Stimulated activated effector memory CD8-positive, alpha-beta T cell treated with anti-CD3 and anti-CD28 coated beads, Interleukin-12 subunit alpha, Interleukin-12 subunit beta, amount 100 ng/mL, for 72 hours (primary cell): ENCODE data around the gene ANKRD2.
"Not testable (repeated sequence)": the region's sequence is repeated elsewhere in the genome, so short reads cannot be mapped to it uniquely, and the experiment has no call there.

Source experiments
- ATAC-seq: fragments of 150-1000 bp; cut with Tn5 transposase; 2 replicates; pipeline ENCODE4 v1.10.0; 2021
- DNase-seq, 2 donors: peaks; one replicate each; pipeline ENCODE4 v3.0.0; 2021 to 2022; ENCODE audit warnings: low spot score in 2 of 2
- H3K27ac Mint-ChIP-seq: one replicate; pipeline ENCODE4 v1.8.0; 2022; ENCODE audit warnings: mild to moderate bottlenecking, mixed read lengths
- H3K36me3 Mint-ChIP-seq: one replicate; pipeline ENCODE4 v1.8.0; 2022; ENCODE audit warnings: mild to moderate bottlenecking, mixed read lengths
- H3K4me1 Mint-ChIP-seq: one replicate; pipeline ENCODE4 v1.8.0; 2022; ENCODE audit warnings: mixed read lengths
- H3K4me3 Mint-ChIP-seq: one replicate; pipeline ENCODE4 v1.8.0; 2022; ENCODE audit warnings: mild to moderate bottlenecking, mixed read lengths
- H3K9me3 Mint-ChIP-seq: one replicate; pipeline ENCODE4 v1.8.0; 2022; ENCODE audit warnings: mixed read lengths

Gene ANKRD2

GRCh38 chr10:97572214-97572989, at the start of gene ANKRD2:
TSS of gene ANKRD2 (plus strand) at chr10:97572779. CDS start at chr10:97572789, 10 bp downstream.
- H3K4me3 Mint-ChIP-seq: no peak within 1 kb of the TSS
- ATAC-seq: peak; percentile 69
- peak within 1 kb of the TSS; percentile 69 for H3K27ac Mint-ChIP-seq
- peaks cover 7% of the 10 kb centered on the region for H3K36me3 Mint-ChIP-seq
- peaks cover 18% of the 10 kb centered on the region for H3K4me1 Mint-ChIP-seq
- H3K9me3 Mint-ChIP-seq: no peaks in the 10 kb centered on the region
- DNase-seq: peak; percentile 43 to 76

- H3K36me3 Mint-ChIP-seq: no peaks in the 10 kb centered on the region
- H3K27ac Mint-ChIP-seq: no peak overlapping the region
- no peaks in the 10 kb centered on the region for H3K4me1 Mint-ChIP-seq
- ATAC-seq: no peak
- no peaks in the 10 kb centered on the region for H3K9me3 Mint-ChIP-seq
- no peak for DNase-seq
- no peak overlapping the region for H3K4me3 Mint-ChIP-seq
These were observed 49.6 kb upstream of the ANKRD2 start for GRCh38 chr10:97522937-97523336.

- ATAC-seq (no peak), DNase-seq (no peak)
- Mint-ChIP-seq H3K36me3 (no peaks in the 10 kb centered on the region), H3K4me1 (no peaks in the 10 kb centered on the region), H3K27ac (peak overlapping the region; percentile 32), H3K4me3 (no peak overlapping the region), H3K9me3 (no peaks in the 10 kb centered on the region)
These were observed 47.5 kb upstream of the ANKRD2 start for GRCh38 chr10:97525086-97525485.

- ATAC-seq (no peak), DNase-seq (no peak)
- peak overlapping the region; percentile 32 for H3K27ac Mint-ChIP-seq
- H3K9me3 Mint-ChIP-seq: no peaks in the 10 kb centered on the region
- no peaks in the 10 kb centered on the region for H3K4me1 Mint-ChIP-seq
- no peaks in the 10 kb centered on the region for H3K36me3 Mint-ChIP-seq
- H3K4me3 Mint-ChIP-seq: no peak overlapping the region
These were observed 46.9 kb upstream of the ANKRD2 start for GRCh38 chr10:97525683-97526110.

GRCh38 chr10:97528876-97529275, 43.7 kb upstream of the ANKRD2 start:
- not testable (repeated sequence) for H3K9me3 Mint-ChIP-seq, DNase-seq, H3K27ac Mint-ChIP-seq, ATAC-seq, H3K36me3 Mint-ChIP-seq, H3K4me3 Mint-ChIP-seq, H3K4me1 Mint-ChIP-seq

- Mint-ChIP-seq H3K9me3 (no peaks in the 10 kb centered on the region), H3K4me3 (no peak overlapping the region), H3K27ac (no peak overlapping the region), H3K4me1 (peaks cover 5% of the 10 kb centered on the region), H3K36me3 (no peaks in the 10 kb centered on the region)
- no peak for DNase-seq
- no peak for ATAC-seq
These were observed 42.7 kb upstream of the ANKRD2 start for GRCh38 chr10:97529685-97530465.

- DNase-seq (no peak), ATAC-seq (no peak)
- Mint-ChIP-seq H3K4me1 (peaks cover 5% of the 10 kb centered on the region), H3K4me3 (no peak overlapping the region), H3K9me3 (no peaks in the 10 kb centered on the region), H3K27ac (no peak overlapping the region), H3K36me3 (no peaks in the 10 kb centered on the region)
These were observed 41.1 kb upstream of the ANKRD2 start for GRCh38 chr10:97531401-97531986.

- no peak overlapping the region for H3K4me3 Mint-ChIP-seq
- H3K27ac Mint-ChIP-seq: no peak overlapping the region
- no peaks in the 10 kb centered on the region for H3K36me3 Mint-ChIP-seq
- ATAC-seq (no peak), DNase-seq (no peak)
- H3K9me3 Mint-ChIP-seq: no peaks in the 10 kb centered on the region
- H3K4me1 Mint-ChIP-seq: peaks cover 5% of the 10 kb centered on the region
These were observed 39.5 kb upstream of the ANKRD2 start for GRCh38 chr10:97532935-97533671.

GRCh38 chr10:97533888-97534287, 38.7 kb upstream of the ANKRD2 start:
- Mint-ChIP-seq H3K36me3 (no peaks in the 10 kb centered on the region), H3K4me1 (peaks cover 5% of the 10 kb centered on the region), H3K27ac (no peak overlapping the region), H3K4me3 (no peak overlapping the region), H3K9me3 (no peaks in the 10 kb centered on the region)
- ATAC-seq (no peak), DNase-seq (no peak)

- Mint-ChIP-seq H3K9me3 (no peaks in the 10 kb centered on the region), H3K4me3 (no peak overlapping the region), H3K4me1 (peaks cover 5% of the 10 kb centered on the region), H3K27ac (no peak overlapping the region), H3K36me3 (no peaks in the 10 kb centered on the region)
- ATAC-seq (peak; percentile 87), DNase-seq (peak; percentile 11 to 62)
These were observed 37.7 kb upstream of the ANKRD2 start for GRCh38 chr10:97534746-97535367.

- ATAC-seq (no peak), DNase-seq (no peak)
- Mint-ChIP-seq H3K36me3 (no peaks in the 10 kb centered on the region), H3K4me1 (peaks cover 11% of the 10 kb centered on the region), H3K27ac (no peak overlapping the region), H3K9me3 (no peaks in the 10 kb centered on the region), H3K4me3 (no peak overlapping the region)
These were observed 35.3 kb upstream of the ANKRD2 start for GRCh38 chr10:97537186-97537869.

- ATAC-seq (no peak), DNase-seq (no peak)
- Mint-ChIP-seq H3K36me3 (no peaks in the 10 kb centered on the region), H3K4me3 (no peak overlapping the region), H3K9me3 (no peaks in the 10 kb centered on the region), H3K4me1 (peaks cover 22% of the 10 kb centered on the region), H3K27ac (peak overlapping the region; percentile 41)
These were observed 34.2 kb upstream of the ANKRD2 start for GRCh38 chr10:97538411-97538810.

GRCh38 chr10:97538839-97539238, 33.7 kb upstream of the ANKRD2 start:
- DNase-seq: no peak
- ATAC-seq: no peak
- H3K9me3 Mint-ChIP-seq: no peaks in the 10 kb centered on the region
- peaks cover 26% of the 10 kb centered on the region for H3K4me1 Mint-ChIP-seq
- H3K36me3 Mint-ChIP-seq: no peaks in the 10 kb centered on the region
- H3K4me3 Mint-ChIP-seq: no peak overlapping the region
- H3K27ac Mint-ChIP-seq: peak overlapping the region; percentile 41

GRCh38 chr10:97539523-97540200, 32.9 kb upstream of the ANKRD2 start:
- ATAC-seq (no peak), DNase-seq (no peak)
- H3K27ac Mint-ChIP-seq: peak overlapping the region; percentile 56

More at GRCh38 chr10:97539523-97540200, 32.9 kb upstream of the ANKRD2 start:
- Mint-ChIP-seq H3K4me1 (peaks cover 23% of the 10 kb centered on the region), H3K4me3 (no peak overlapping the region), H3K36me3 (no peaks in the 10 kb centered on the region), H3K9me3 (no peaks in the 10 kb centered on the region)
